Central memory CD8-positive, alpha-beta T cell (primary cell): ENCODE data around the gene GUCY2C.

Experiments used
- ATAC-seq: fragments of 150-1000 bp; cut with Tn5 transposase; replicated peaks from 2 replicates; pipeline ENCODE4 v1.10.0; 2022; ENCODE audit warnings: mild to moderate bottlenecking, moderate FRiP score, moderate number of reproducible peaks; ENCODE audit not compliant: poor library complexity, severe bottlenecking; ENCODE audit errors: extremely low read depth
- DNase-seq, 2 donors: peaks; one replicate each; pipeline ENCODE4 v3.0.0; 2021; ENCODE audit warnings: low spot score in 2 of 2
- H3K27ac Mint-ChIP-seq: one replicate; pipeline ENCODE4 v1.8.0; 2022; ENCODE audit warnings: low read depth, mild to moderate bottlenecking, moderate library complexity, mixed read lengths
- H3K27me3 Mint-ChIP-seq: one replicate; pipeline ENCODE4 v1.8.0; 2022; ENCODE audit warnings: mixed read lengths
- H3K36me3 Mint-ChIP-seq: one replicate; pipeline ENCODE4 v1.8.0; 2022; ENCODE audit warnings: mild to moderate bottlenecking, moderate library complexity, mixed read lengths; ENCODE audit not compliant: insufficient read depth
- H3K4me1 Mint-ChIP-seq: one replicate; pipeline ENCODE4 v1.8.0; 2022; ENCODE audit warnings: mixed read lengths
- H3K4me3 Mint-ChIP-seq: one replicate; pipeline ENCODE4 v1.8.0; 2022; ENCODE audit warnings: mild to moderate bottlenecking, moderate library complexity, mixed read lengths
- H3K9me3 Mint-ChIP-seq: one replicate; pipeline ENCODE4 v1.8.0; 2022; ENCODE audit warnings: mixed read lengths

Gene GUCY2C

DNA sequence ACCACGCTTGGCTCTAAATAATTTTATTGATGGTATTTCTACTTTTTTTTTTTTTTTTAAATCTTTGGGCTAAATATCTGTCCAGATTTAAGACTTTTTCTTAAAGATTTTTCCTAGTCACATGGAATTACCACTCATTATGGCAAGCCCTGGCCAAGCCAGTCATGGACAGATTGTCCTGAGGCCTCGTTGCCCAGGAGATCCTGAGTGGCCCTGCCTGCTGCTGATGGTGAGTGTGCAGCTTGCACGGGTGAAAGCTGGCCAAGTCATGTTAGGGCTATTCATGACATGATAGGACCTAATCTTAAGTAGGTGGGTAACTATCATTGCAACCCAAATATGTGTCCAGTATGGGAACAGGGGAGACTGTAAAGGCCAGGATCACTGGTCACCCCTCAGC, 27.8 kb downstream of the GUCY2C start:
- H3K36me3 Mint-ChIP-seq, result no peaks in the 10 kb centered on the region

DNA sequence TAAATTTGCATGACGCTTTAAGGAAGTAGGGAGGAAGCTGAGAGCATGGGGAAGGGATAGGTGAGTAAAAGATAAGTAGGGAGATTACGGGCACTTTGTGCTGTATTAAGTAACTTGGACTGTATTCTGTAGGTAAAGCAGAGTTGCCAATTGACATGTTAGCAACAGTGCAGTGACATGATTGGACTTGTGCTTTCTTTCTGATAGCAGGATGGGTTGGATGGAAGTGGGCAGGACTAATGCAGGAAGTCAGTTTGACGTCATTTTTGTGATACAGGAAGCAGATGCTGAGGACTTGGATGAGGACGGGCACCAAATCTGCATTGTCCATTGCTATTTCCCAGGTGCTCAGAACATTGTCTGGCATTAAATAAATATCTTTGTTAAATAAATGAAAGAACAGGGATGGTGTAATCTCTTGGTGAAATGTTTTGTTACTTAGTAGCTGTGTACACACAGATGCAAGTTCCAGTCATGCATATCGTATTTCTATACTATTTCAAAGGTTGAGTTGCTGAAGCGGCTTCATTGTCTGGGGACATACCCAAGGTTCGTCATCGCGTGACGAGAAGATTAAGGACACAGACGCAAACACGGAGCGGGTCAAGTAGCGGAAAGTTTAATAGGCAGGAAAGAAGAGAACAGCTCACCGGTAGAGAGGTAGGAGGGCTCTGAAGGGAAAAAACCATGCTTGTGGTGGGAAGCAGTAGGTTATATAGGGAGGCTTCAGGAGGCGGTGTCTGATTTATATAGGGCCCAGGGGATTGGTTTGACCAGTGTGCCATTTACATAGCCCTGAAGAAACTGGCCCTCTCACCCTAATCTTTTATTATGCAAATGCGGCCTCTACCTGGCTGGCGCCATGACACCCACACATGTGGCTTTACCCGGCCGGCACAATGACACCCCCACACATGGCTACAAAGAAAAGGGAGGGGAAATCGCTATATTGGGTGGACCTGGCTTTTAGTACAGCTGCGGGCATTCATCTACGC, 30.7 kb downstream of the GUCY2C start:
- Mint-ChIP-seq H3K4me1 (no peaks in the 10 kb centered on the region), H3K27me3 (peaks cover 23% of the 10 kb centered on the region), H3K4me3 (no peak overlapping the region), H3K36me3 (no peaks in the 10 kb centered on the region), H3K27ac (no peak overlapping the region), H3K9me3 (no peaks in the 10 kb centered on the region)
- DNase-seq, result no peak
- no peak for ATAC-seq

More for the DNA sequence above, 27.8 kb downstream of the GUCY2C start:
- Mint-ChIP-seq H3K9me3 (no peaks in the 10 kb centered on the region), H3K27me3 (peaks cover 25% of the 10 kb centered on the region), H3K4me1 (no peaks in the 10 kb centered on the region), H3K4me3 (no peak overlapping the region), H3K27ac (no peak overlapping the region)
- DNase-seq (no peak), ATAC-seq (no peak)

DNA sequence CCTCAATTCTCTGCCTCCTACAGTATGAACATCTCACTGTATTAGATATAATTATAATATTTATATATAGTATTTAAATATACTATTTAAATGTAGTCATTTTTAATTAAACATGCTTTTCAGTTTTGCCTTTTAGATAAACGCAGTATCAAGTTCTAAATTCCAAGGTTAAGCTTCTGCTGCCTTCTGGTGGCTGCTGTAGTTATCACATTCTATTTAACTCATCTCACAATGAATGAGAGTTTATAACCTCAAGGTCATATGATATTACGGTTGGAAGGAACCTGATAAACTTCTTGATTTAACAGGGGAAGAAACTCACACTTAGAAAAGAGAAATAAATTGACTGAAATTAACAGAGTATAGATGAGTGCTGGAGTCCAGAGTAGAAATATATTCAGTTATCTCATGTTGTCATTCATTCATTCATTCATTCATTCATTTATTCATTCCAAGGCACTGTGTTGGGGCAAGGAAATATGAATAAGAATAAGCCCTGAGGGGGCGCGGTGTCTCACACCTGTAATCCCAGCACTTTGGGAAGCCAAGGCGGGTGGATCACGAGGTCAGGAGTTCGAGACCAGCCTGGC, 31.9 kb downstream of the GUCY2C start:
- DNase-seq (peak in 1 of 2 donors; percentile 23), ATAC-seq (peak; percentile 52)
- H3K27ac Mint-ChIP-seq, result no peak overlapping the region
- H3K36me3 Mint-ChIP-seq, result no peaks in the 10 kb centered on the region
- H3K9me3 Mint-ChIP-seq, result no peaks in the 10 kb centered on the region
- H3K4me1 Mint-ChIP-seq, result no peaks in the 10 kb centered on the region
- no peak overlapping the region for H3K4me3 Mint-ChIP-seq
- peaks cover 23% of the 10 kb centered on the region for H3K27me3 Mint-ChIP-seq

DNA sequence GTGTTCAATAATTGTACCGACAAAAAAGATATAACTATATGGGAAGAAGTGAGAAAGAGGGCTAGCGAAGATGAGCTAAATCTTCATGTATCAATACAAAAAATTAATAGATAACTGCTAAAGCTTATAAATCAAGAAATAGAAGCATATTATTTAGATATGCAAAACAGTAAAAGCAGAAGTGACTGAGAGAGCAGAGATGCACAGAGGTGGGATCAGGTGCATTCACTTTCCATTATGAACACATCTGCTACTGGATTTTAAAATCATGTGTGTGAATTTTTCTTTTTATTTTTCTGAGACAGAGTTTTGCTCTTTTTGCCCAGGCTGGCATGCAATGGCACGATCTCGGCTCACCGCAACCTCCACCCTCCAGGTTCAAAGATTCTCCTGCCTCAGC, 33.4 kb downstream of the GUCY2C start:
- no peak for ATAC-seq
- Mint-ChIP-seq H3K4me3 (no peak overlapping the region), H3K27me3 (peaks cover 23% of the 10 kb centered on the region), H3K9me3 (no peaks in the 10 kb centered on the region), H3K36me3 (no peaks in the 10 kb centered on the region), H3K4me1 (no peaks in the 10 kb centered on the region), H3K27ac (no peak overlapping the region)
- DNase-seq, result no peak

DNA sequence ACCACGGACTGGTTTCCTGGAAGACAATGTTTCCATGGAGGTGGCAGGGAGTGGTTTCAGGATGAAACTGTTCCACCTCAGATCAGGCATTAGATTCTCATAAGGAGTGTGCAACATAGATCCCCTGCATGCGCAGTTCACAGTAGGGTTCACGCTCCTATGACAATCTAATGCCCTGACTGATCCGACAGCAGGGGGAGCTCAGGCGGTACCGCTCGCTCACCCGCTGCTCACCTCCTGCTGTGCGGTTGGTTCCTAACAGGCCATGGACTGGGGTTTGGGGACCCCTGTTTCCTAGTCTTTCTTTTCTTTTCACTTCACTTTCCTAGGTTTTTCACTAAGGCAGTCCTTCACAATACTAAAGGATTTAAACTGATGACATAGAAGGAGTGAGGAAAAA, 39.6 kb downstream of the GUCY2C start:
- Mint-ChIP-seq H3K4me1 (no peaks in the 10 kb centered on the region), H3K27ac (no peak overlapping the region), H3K36me3 (no peaks in the 10 kb centered on the region), H3K4me3 (no peak overlapping the region), H3K9me3 (no peaks in the 10 kb centered on the region), H3K27me3 (peaks cover 8% of the 10 kb centered on the region)
- DNase-seq (no peak), ATAC-seq (no peak)

DNA sequence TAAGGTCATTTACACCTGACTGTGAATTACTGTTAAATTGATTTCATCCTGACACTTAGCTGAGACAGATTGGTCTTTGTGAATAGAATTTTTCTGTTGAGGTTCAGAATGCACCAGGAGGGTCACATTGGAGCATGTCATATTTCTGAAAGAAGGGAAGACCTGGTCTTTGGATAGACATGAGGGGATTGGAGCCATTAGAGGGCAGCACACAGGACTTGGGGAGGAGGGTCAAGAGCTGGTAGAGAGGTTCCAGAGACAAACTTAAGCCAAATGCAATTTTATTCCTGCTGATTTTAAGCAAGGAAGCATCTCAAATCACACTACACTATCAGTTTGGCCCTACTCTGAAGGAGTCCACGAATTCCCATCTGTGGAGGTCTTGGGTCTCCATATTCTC, 41.1 kb downstream of the GUCY2C start:
- no peak for DNase-seq
- H3K4me1 Mint-ChIP-seq, result no peaks in the 10 kb centered on the region
- no peak overlapping the region for H3K4me3 Mint-ChIP-seq
- no peaks in the 10 kb centered on the region for H3K9me3 Mint-ChIP-seq
- ATAC-seq, result no peak
- no peak overlapping the region for H3K27ac Mint-ChIP-seq
- peaks cover 8% of the 10 kb centered on the region for H3K27me3 Mint-ChIP-seq
- no peaks in the 10 kb centered on the region for H3K36me3 Mint-ChIP-seq

DNA sequence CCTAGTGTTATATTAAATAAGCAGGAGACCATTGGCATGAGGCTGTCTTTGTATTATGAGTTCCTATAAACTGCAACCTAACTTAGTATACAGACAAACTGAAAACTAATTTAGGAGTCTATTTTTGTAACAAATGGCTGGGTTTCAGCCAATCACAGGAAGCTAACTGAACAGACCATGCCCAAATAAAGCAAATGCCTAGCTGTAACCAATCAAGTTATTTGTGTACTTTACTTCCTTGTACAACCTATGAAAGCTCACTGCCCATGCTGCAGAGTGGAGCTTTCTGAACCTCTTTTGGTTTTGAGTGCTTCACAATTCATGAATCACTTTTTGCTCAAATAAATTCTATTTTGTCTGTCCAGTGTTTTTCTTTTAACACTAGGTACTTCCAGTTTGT, 41.6 kb downstream of the GUCY2C start:
- Mint-ChIP-seq H3K36me3 (no peaks in the 10 kb centered on the region), H3K9me3 (no peaks in the 10 kb centered on the region), H3K27me3 (peaks cover 10% of the 10 kb centered on the region), H3K4me3 (no peak overlapping the region), H3K4me1 (no peaks in the 10 kb centered on the region), H3K27ac (no peak overlapping the region)
- ATAC-seq, result no peak
- no peak for DNase-seq

DNA sequence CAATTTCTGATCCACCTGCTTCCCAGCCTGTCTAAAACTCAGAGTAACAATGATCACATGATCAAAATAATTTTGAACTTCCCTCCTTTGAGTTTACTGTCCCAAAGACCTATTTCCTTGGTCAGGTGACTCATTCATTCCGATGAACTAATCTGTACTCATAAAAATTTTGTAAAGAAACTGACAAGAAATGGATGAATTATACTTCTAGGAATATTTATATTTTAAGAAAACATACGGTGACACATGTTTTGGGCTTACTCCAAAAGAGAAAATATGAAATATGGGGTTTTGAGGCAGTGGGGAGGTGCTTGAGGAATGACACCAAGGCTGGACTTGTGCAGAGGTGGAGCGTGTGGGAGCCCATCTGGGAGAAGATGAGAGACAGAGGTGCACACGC, 42.0 kb downstream of the GUCY2C start:
- H3K4me3 Mint-ChIP-seq, result no peak overlapping the region
- DNase-seq (no peak), ATAC-seq (no peak)
- H3K36me3 Mint-ChIP-seq, result no peaks in the 10 kb centered on the region
- H3K27ac Mint-ChIP-seq, result no peak overlapping the region
- H3K27me3 Mint-ChIP-seq, result peaks cover 10% of the 10 kb centered on the region
- no peaks in the 10 kb centered on the region for H3K9me3 Mint-ChIP-seq
- H3K4me1 Mint-ChIP-seq, result no peaks in the 10 kb centered on the region

DNA sequence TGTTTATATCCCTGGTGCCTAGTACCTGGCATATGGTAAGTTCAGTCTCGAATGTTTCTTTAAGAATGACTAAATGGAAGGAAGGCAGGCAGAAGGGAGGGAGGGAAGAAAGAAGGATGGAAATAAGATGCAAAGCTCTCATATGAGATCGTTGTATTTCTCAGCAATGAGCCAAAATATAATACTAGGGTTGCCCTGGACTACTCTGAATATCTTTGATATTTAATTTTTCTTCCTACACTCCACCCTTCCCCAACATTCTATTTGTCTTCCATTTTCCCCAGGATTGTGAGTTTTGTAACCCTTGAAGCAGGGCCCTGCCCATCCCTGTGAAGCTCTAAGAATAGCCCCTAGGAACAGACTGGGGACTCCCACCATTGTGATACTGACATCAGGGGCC, 43.9 kb downstream of the GUCY2C start:
- Mint-ChIP-seq H3K36me3 (no peaks in the 10 kb centered on the region), H3K4me1 (no peaks in the 10 kb centered on the region), H3K27ac (no peak overlapping the region), H3K27me3 (peaks cover 21% of the 10 kb centered on the region), H3K9me3 (no peaks in the 10 kb centered on the region), H3K4me3 (no peak overlapping the region)
- DNase-seq, result no peak
- no peak for ATAC-seq

DNA sequence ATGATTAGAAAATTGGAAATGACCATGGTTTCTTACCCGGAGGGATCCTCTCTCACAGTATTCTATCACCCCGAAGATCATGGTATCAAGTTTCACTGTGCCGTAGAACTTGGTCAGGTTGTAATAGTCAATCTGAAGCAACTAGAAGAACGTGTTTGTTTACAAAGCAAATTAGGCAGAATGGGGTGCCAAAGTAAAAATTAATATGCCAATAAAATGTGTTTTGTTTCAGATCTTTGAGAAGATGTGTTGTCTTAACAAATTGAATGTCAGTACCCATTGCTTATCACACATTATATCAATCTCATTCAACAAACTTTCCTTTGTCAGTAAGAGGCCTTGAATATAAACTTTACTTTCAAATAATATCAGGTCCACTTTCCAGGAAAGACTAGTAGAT, 45.0 kb downstream of the GUCY2C start:
- H3K36me3 Mint-ChIP-seq, result no peaks in the 10 kb centered on the region
- no peak overlapping the region for H3K27ac Mint-ChIP-seq
- ATAC-seq, result no peak
- H3K4me1 Mint-ChIP-seq, result no peaks in the 10 kb centered on the region
- H3K4me3 Mint-ChIP-seq, result no peak overlapping the region
- no peaks in the 10 kb centered on the region for H3K9me3 Mint-ChIP-seq
- H3K27me3 Mint-ChIP-seq, result peaks cover 21% of the 10 kb centered on the region
- DNase-seq, result no peak

DNA sequence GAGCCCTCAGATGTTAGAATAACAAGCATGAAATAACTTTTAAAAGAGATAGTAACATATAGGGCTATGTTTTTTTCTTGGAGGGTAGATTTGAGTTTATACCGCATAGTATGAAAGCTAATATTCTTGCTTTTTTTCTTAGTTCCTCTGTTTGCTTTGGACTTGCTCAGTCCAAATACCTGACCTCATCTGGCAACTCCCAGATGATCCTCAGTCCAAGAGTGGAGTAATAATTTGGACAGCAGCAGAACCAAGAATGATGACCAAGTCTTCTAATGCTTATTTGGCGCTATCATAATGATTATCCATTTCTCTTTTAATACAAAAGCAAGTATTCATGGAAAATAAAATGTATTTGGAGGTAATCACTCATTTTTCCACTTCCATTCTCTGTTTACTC, 45.6 kb downstream of the GUCY2C start:
- no peak overlapping the region for H3K4me3 Mint-ChIP-seq
- ATAC-seq (no peak), DNase-seq (no peak)
- H3K9me3 Mint-ChIP-seq, result no peaks in the 10 kb centered on the region
- H3K4me1 Mint-ChIP-seq, result no peaks in the 10 kb centered on the region
- H3K27me3 Mint-ChIP-seq, result peaks cover 21% of the 10 kb centered on the region
- H3K36me3 Mint-ChIP-seq, result no peaks in the 10 kb centered on the region
- H3K27ac Mint-ChIP-seq, result no peak overlapping the region

DNA sequence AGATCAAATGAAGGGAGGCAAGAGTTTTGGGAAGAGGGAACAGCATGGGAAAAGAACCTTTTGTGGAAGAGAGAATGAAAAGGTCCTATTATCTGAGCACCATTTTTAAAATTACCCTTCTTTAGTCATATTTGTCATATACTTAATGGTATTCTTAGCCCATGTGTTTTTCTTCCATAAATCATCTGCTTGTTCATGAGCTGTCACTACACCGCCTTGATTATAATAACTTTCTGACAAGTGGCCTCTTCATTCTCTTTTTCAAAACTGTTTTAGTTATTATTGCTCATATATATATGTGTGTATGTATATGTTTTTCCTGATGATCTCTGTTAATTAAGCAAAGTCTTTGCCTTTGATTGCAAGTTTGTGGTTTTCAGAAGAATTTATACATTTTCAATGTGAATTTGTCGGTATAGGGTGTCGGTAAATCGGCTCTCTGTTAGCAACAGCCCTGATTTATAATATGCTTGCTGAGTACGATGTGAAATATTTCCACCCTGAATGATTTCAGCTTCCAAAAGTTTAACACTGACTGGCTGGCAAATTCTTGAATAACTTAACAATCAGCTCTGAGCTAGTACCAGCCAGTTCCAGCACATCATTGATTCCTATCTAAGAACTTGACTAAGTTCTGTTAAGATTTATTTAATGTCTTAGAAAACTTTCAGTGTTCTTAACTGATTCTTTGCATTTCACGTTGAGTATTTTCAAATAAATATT, 49.2 kb downstream of the GUCY2C start:
- peaks cover 15% of the 10 kb centered on the region for H3K4me1 Mint-ChIP-seq
- H3K27ac Mint-ChIP-seq, result no peak overlapping the region
- DNase-seq, result no peak
- no peaks in the 10 kb centered on the region for H3K9me3 Mint-ChIP-seq
- no peak overlapping the region for H3K4me3 Mint-ChIP-seq
- no peaks in the 10 kb centered on the region for H3K36me3 Mint-ChIP-seq
- ATAC-seq, result no peak
- H3K27me3 Mint-ChIP-seq, result peaks cover 21% of the 10 kb centered on the region
